Measurements from ENCODE around the gene FGF18. TPM values are rescaled to one million over a fixed set of nuclear protein-coding genes. Genes with fewer than 3 reads are reported as not detected.

The FGF18 gene
- total and polyA plus RNA-seq, 9 of the 15 experiments (the other 6 are each of a cell fraction or from before 2014, with no cell fraction given) = 0.05 to 0.18 (median 0.11) TPM; not detected in 6

GRCh38 chr5:171484460-171484899, 65.0 kb downstream of the FGF18 start:
- peak; percentile 57 to 88 (median 86) for DNase-seq (ENCODE audit: extremely low read depth in 1 of 4, low spot score in 3 of 4)
- Histone ChIP-seq H3K9ac (ENCODE audit: insufficient read depth in 1 of 2, low read depth in 2 of 2, low read length in 2 of 2) (peak overlapping the region in 1 of 2 experiments; percentile 63; a peak in 2 of 4 replicates), H3K27me3 (ENCODE audit: control insufficient read depth in 2 of 2, insufficient read depth in 2 of 2, low read length in 2 of 2) (peaks cover 5 to 44% of the 10 kb centered on the region in 2 experiments; a peak in 4 of 5 replicates), H3K9me1 (ENCODE audit: control insufficient read depth, insufficient read depth, low read length) (no peaks in the 10 kb centered on the region), H3K4me2 (ENCODE audit: insufficient read depth, low read length) (no peak overlapping the region), H3K4me1 (replicated peaks in 1 of 2; ENCODE audit: control insufficient read depth in 2 of 2, insufficient read depth in 2 of 2, low read length in 2 of 2) (peaks cover 0 to 11% of the 10 kb centered on the region in 2 experiments; a peak in 1 of 5 replicates), H4K20me1 (replicated peaks; ENCODE audit: control insufficient read depth, insufficient read depth, low read length) (peaks cover 3% of the 10 kb centered on the region; the same call in 1 of the 2 replicates), H2AFZ (ENCODE audit: low read depth, low read length) (peak overlapping the region; percentile 49; the same call in 1 of the 2 replicates), H3K79me2 (ENCODE audit: control insufficient read depth, insufficient read depth, low read length) (no peaks in the 10 kb centered on the region), H3K4me3 (no peak overlapping the region), H3K9me3 (replicated peaks; ENCODE audit: control insufficient read depth, insufficient read depth, low read depth, low read length) (no peaks in the 10 kb centered on the region), H3K27ac (ENCODE audit: extremely low read depth, low read depth, low read length) (no peak overlapping the region), H3K36me3 (ENCODE audit: control insufficient read depth, insufficient read depth, low read length) (no peaks in the 10 kb centered on the region)
- WGBS (ENCODE audit: insufficient coverage, low coverage, missing lambda C conversion rate) = 0% methylated on average over 6 of the region's 7 CpGs
- in situ Hi-C loops (cut with MboI) = no loop called here
- BruUV-seq (replicated peaks) = no TSS peak
- intact Hi-C loops (cut with micrococcal nuclease) = loop anchor here (1.0 to 5.0 kb wide), 2 partner anchors 67 to 127 kb away; partner anchors contain the start of gene FGF18
- ATAC-seq = peak; percentile 85
- POLR2A ChIA-PET = no interaction called here
- FAIRE-seq = peak; percentile 84
- CTCF ChIA-PET (ENCODE audit: low intra/inter-chr PET ratio) = interaction anchor here (0.7 to 1.6 kb wide), 2 partner anchors 122 to 542 kb away, joined by 3 to 5 read pairs; no protein-coding TSS in a partner anchor
- no peak for TF ChIP-seq SRSF7 (optimal IDR thresholded peaks at IDR 0.05; ENCODE audit: low read depth, low read length)
- TF ChIP-seq MEIS2 (IDR thresholded peaks at IDR 0.05; ENCODE audit: partially characterized antibody) = no peak
- TF ChIP-seq ZNF696 (CRISPR knock-in tag; conservative IDR thresholded peaks at IDR 0.05) = no peak
- TF ChIP-seq MAFK (IDR thresholded peaks at IDR 0.05; ENCODE audit: low read length) = no peak
- no peak for TF ChIP-seq OTX1 (CRISPR knock-in tag; IDR thresholded peaks at IDR 0.05)
- TF ChIP-seq ZNF143 (CRISPR knock-in tag; IDR thresholded peaks at IDR 0.05) = no peak
- TF ChIP-seq CTCF (IDR thresholded peaks at IDR 0.05 in 2 of 3, conservative IDR thresholded peaks at IDR 0.05 in 1 of 3; ENCODE audit: insufficient read depth in 2 of 3, low read depth in 1 of 3, low read length in 3 of 3) = peak; percentile 76 to 88 (median 78)
- no peak for TF ChIP-seq GTF2B (IDR thresholded peaks at IDR 0.05; ENCODE audit: extremely low read depth, insufficient read length)
- TF ChIP-seq PCBP1 (IDR thresholded peaks at IDR 0.05; ENCODE audit: low read depth, low read length, poor library complexity, severe bottlenecking) = no peak
- no peak for TF ChIP-seq NELFE (IDR thresholded peaks at IDR 0.05; ENCODE audit: insufficient read depth, insufficient read length)
- TF ChIP-seq CEBPZ (IDR thresholded peaks at IDR 0.05; ENCODE audit: borderline replicate concordance, low read depth, low read length) = no peak
- TF ChIP-seq GTF3C2 (IDR thresholded peaks at IDR 0.05; ENCODE audit: borderline replicate concordance, extremely low read depth, insufficient read length) = no peak
- TF ChIP-seq TCFL5 (CRISPR knock-in tag; conservative IDR thresholded peaks at IDR 0.05) = no peak
